ENCODE data around the gene MCM5.

MCM5 gene

DNA sequence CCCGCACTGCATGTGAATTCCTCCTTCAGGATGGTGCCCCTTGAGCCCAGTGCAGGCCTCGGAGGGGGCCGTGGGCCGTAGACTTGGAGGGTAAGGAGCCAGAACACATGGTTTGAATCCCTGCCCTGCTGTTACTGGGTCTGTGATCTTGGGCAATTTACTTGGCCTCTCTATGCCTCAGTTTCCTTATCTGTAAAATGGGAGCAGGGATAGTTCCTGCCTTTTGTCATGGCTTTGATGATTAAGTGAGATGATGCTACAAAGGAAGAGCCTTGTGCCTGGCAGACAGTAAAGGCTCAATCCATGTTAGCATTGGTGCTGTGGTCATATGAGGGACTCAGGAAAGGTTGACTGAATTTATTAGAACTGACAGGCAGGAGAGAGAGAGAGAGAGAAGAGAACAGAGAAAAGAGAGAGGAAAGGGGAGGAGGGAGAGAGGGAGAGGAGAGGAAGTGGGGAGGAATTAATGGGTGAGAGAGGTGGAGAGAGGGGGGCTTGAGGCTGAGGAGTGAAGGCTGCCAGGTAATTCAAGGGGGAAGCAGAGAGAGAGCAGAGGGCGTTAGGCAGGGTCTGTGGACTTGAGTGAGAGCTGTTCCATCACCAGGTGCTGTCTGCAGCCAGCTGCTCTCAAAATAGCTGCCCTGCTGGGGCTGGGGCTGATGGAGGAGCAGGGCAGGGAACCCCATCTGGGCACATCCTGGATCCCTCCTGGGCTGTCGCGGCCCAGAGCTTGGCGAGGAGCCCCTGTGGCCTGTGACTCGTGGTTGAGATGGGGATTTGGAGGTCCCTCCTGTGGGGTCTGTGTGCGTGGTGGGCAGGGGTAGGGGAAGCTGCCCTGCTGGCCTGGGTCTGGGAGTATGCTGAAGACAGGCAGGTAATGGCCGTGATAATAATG lies 44.1 kb downstream of the MCM5 start:
- no peak for ATAC-seq (replicated peaks; ENCODE audit: extremely low read depth, poor library complexity, severe bottlenecking)
- Mint-ChIP-seq H3K4me1 (peaks cover 6% of the 10 kb centered on the region), H3K27me3 (no peaks in the 10 kb centered on the region), H3K4me3 (no peak overlapping the region), H3K9me3 (no peaks in the 10 kb centered on the region), H3K36me3 (ENCODE audit: insufficient read depth) (peaks cover 4% of the 10 kb centered on the region), H3K27ac (ENCODE audit: low read depth) (peak overlapping the region; percentile 7)
- no peak for DNase-seq (ENCODE audit: low spot score in 2 of 2)

DNA sequence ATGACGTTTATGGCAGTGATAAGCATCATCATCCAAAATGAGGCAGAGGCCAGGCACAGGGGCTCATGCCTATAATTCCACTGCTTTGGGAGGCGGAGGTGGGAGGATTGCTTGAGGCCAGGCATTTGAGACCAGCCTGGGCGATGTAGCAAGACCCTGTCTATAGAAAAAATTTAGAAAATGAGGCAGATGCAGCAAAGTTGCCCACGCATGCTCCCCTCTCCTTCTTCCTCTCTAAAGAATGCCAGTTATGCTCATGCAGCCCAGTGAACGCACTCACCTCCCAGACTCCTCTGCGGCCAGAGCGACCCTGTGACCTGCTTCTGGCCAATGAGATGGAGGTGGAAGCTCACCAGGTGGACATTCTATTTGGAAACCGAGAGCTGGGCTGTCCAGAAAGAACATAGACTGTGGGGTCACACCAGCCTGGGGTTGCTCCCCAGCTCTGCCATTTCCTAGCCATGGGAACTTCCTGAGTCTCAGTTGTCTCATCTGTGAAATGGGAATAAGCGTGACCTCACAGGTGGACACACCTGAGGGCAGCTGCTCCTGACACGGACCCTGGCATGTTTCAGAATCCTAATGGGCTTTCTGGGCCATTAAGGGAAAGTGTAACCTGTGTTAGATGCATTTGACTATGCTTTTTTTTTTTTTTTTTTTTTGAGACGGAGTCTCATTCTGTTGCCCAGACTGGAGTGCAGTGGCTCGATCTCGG lies 44.9 kb downstream of the MCM5 start:
- peaks cover 6% of the 10 kb centered on the region for H3K4me1 Mint-ChIP-seq
- H3K27ac Mint-ChIP-seq (ENCODE audit: low read depth): no peak overlapping the region
- no peaks in the 10 kb centered on the region for H3K9me3 Mint-ChIP-seq
- ATAC-seq (replicated peaks; ENCODE audit: extremely low read depth, poor library complexity, severe bottlenecking): no peak
- no peak overlapping the region for H3K4me3 Mint-ChIP-seq
- H3K36me3 Mint-ChIP-seq (ENCODE audit: insufficient read depth): peaks cover 4% of the 10 kb centered on the region
- H3K27me3 Mint-ChIP-seq: no peaks in the 10 kb centered on the region
- no peak for DNase-seq (ENCODE audit: low spot score in 2 of 2)

DNA sequence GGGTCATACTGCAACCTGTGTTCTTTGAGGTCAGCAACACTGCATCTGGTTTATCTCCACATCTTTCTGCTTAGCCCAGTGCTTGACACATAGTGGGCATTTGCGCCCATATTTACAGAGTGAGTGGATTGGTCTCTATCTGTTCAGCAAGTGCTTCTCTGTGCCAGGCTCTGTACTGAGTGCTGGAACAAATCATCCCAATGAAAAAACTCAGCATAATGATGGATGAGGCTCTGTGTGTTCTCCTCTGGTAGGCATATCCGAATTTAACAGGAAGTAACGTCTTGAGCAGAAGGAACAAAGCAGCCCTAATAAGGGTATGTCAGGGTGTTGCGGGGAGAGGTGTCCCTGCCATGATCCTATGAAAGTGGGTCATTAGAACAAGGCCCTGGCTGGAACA lies 46.0 kb downstream of the MCM5 start:
- DNase-seq (ENCODE audit: low spot score in 2 of 2) (no peak), ATAC-seq (replicated peaks; ENCODE audit: extremely low read depth, poor library complexity, severe bottlenecking) (no peak)
- no peaks in the 10 kb centered on the region for H3K27me3 Mint-ChIP-seq
- peaks cover 4% of the 10 kb centered on the region for H3K36me3 Mint-ChIP-seq (ENCODE audit: insufficient read depth)
- H3K4me3 Mint-ChIP-seq: no peak overlapping the region
- no peak overlapping the region for H3K27ac Mint-ChIP-seq (ENCODE audit: low read depth)
- H3K4me1 Mint-ChIP-seq: peaks cover 6% of the 10 kb centered on the region
- H3K9me3 Mint-ChIP-seq: no peaks in the 10 kb centered on the region

DNA sequence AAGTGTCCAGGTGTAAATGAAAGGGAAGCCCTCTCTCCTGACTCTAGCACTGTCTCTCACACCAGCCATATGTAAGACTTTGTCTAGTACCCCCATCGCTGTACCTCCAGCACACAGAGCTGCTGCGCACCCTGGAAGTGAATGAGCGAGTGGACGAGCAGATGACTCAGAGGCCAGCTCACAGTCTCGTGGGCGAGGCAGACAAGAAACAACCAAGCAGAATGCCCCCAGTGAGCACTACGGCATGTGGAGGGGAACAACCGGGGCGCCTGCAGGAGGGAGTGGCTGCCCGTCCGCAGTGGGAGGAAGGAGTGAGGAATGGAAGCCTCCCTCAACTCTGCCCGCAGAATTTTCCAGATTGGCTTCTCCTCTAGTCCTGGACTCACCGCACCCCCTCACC lies 46.4 kb downstream of the MCM5 start:
- DNase-seq (ENCODE audit: low spot score in 2 of 2) (no peak), ATAC-seq (replicated peaks; ENCODE audit: extremely low read depth, poor library complexity, severe bottlenecking) (no peak)
- peaks cover 4% of the 10 kb centered on the region for H3K36me3 Mint-ChIP-seq (ENCODE audit: insufficient read depth)
- H3K4me1 Mint-ChIP-seq: peaks cover 6% of the 10 kb centered on the region
- no peaks in the 10 kb centered on the region for H3K9me3 Mint-ChIP-seq
- no peaks in the 10 kb centered on the region for H3K27me3 Mint-ChIP-seq
- H3K4me3 Mint-ChIP-seq: no peak overlapping the region
- H3K27ac Mint-ChIP-seq (ENCODE audit: low read depth): no peak overlapping the region

DNA sequence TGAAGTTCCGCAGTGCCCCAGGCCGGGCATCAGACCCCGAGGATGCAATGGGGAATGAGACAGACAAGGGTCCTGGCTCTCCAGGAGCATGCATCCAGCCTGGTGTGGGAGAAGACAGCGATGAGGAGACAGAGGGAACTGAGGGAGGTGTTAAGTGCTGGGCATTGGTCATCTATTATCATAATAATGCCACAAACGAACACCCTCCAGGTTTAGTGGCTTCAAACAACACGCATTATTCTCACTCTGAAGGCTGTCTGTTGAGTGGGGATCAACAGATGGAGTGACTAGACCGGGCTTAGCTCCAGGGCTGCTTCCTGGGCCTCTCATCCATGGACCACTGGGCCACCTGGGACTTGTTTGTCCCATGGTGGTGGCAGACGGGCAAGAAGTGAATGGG lies 48.6 kb downstream of the MCM5 start:
- H3K4me3 Mint-ChIP-seq: no peak overlapping the region
- no peaks in the 10 kb centered on the region for H3K9me3 Mint-ChIP-seq

DNA sequence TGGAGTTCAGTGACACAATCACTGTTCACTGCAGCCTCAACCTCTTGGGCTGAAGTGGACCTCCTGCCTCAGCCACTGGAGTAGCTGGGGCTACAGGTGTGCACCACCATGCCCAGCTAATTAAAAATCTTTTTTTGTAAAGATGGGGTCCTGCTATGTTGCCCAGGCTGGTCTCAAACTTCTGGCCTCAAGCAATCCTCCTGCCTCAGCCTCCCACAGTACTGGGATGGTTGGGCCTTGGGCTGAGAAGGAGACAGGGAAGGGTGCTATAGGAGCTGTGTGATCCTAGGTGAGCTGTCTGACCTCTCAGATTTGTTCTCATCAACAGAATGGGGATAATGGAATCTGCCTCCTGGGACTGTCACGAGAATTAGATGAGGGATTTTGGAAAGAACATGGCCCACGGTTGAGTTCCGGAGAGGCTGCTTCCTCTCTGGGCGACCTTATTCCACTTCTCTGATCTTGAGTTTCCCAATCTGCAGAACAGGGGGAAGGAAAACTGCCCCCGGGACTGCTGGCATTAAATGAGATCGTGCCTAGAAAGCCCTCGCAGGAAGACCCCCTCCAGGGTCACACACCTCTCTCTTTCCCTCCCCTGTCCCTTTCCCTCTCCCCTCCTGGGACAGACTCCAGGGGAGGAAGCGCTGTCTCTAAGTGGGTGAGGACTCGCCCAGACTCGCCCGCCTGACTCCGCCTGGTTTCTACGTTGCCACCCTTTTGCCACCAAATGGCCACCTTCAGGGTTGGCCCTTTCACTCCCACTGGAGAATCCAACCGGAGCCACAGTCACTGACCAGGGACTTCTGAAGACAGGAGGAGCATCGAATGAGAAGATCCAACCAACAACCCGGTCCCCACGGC lies 50.1 kb downstream of the MCM5 start:
- no peak for ATAC-seq (replicated peaks; ENCODE audit: extremely low read depth, poor library complexity, severe bottlenecking)
- no peak overlapping the region for H3K27ac Mint-ChIP-seq (ENCODE audit: low read depth)
- H3K4me3 Mint-ChIP-seq: no peak overlapping the region
- H3K27me3 Mint-ChIP-seq: no peaks in the 10 kb centered on the region
- no peaks in the 10 kb centered on the region for H3K9me3 Mint-ChIP-seq
- peaks cover 2% of the 10 kb centered on the region for H3K36me3 Mint-ChIP-seq (ENCODE audit: insufficient read depth)
- no peaks in the 10 kb centered on the region for H3K4me1 Mint-ChIP-seq
- no peak for DNase-seq (ENCODE audit: low spot score in 2 of 2)

More for the DNA sequence above, 48.6 kb downstream of the MCM5 start:
- no peaks in the 10 kb centered on the region for H3K27me3 Mint-ChIP-seq
- H3K36me3 Mint-ChIP-seq (ENCODE audit: insufficient read depth): peaks cover 2% of the 10 kb centered on the region
- H3K4me1 Mint-ChIP-seq: peaks cover 6% of the 10 kb centered on the region
- DNase-seq (ENCODE audit: low spot score in 2 of 2): no peak
- H3K27ac Mint-ChIP-seq (ENCODE audit: low read depth): no peak overlapping the region
- no peak for ATAC-seq (replicated peaks; ENCODE audit: extremely low read depth, poor library complexity, severe bottlenecking)

DNA sequence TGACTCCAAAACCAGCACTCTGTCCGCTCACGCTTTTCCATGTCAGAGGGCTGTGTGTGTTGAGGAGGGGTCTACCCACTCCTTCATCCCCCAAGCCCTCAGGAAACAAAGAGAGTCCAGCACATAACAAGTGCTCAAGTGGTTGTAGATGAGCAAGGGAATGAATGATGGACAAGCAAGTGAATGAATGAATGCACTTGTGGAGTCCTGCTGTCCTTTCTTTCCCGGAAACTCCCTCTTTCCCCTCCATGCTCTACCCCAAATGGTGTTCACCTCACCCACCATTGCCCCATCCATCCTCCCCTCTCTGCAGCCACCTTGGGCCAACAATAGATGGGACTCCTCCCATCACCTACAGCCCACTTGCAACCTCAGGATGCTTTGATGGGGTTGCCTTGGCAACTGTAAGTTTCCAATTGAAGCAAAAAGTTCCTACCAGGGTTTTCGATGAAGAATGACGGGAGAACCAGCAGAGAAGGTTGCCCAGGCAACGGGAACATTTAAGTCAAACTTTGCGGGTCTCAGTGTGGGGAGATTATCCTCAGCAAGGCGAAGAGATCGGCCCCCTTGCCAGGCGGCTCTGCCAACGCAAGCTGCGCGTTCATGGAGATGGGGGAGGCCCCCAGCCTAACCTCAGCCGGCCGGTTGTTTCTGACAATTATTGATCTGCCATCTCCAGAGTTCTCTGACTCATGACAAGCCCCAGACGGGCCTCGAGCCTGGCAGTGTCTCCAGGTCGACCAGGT lies 51.1 kb downstream of the MCM5 start:
- Mint-ChIP-seq H3K27ac (ENCODE audit: low read depth) (no peak overlapping the region), H3K36me3 (ENCODE audit: insufficient read depth) (peaks cover 2% of the 10 kb centered on the region), H3K9me3 (no peaks in the 10 kb centered on the region), H3K4me1 (no peaks in the 10 kb centered on the region), H3K4me3 (no peak overlapping the region), H3K27me3 (no peaks in the 10 kb centered on the region)
- no peak for ATAC-seq (replicated peaks; ENCODE audit: extremely low read depth, poor library complexity, severe bottlenecking)
- DNase-seq (ENCODE audit: low spot score in 2 of 2): no peak

DNA sequence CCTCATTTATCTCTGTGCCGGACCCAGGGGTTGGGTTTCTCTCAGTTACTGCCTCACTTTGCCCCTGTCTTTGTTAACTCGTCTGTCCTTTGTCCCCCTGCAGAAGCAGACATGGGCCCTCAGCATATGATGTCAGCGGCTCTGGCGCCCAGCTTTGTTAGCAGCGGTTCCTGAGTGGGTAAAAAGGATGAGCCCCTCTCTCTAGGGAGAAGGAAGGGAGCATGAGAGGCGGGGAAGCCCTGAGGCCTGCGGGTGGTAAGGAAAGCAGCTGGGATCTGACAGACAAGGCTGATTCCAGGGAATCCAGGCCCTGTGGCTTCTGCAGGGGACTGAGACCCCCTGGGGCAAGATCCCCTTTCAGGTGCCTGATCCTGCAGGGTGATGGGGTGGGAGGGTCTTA lies 51.7 kb downstream of the MCM5 start:
- Mint-ChIP-seq H3K9me3 (no peaks in the 10 kb centered on the region), H3K27ac (ENCODE audit: low read depth) (no peak overlapping the region), H3K27me3 (no peaks in the 10 kb centered on the region), H3K36me3 (ENCODE audit: insufficient read depth) (no peaks in the 10 kb centered on the region), H3K4me3 (no peak overlapping the region), H3K4me1 (no peaks in the 10 kb centered on the region)
- ATAC-seq (replicated peaks; ENCODE audit: extremely low read depth, poor library complexity, severe bottlenecking): no peak
- no peak for DNase-seq (ENCODE audit: low spot score in 2 of 2)

DNA sequence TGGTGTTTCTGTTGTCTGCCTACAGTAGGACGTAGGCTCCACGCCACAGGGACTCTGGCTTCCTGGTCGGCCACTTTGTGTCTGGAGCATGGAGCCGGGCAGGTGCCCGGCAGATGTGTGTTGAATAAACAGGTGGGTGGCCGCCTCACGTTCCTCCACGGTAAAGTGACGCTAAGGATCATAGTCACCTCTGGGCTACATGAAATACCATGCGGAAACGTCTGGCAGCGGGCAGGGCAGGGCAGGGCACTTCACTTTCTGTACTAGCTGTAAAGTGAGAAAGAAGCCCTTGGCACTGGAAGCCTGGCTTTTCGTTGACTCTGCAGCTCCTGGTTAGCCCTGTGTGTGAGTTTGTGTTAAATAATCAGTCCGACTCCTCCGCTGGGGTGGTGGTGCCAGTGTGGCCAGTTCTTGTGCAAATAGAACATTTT lies 52.4 kb downstream of the MCM5 start:
- no peak overlapping the region for H3K4me3 Mint-ChIP-seq
- H3K9me3 Mint-ChIP-seq: no peaks in the 10 kb centered on the region
- no peak overlapping the region for H3K27ac Mint-ChIP-seq (ENCODE audit: low read depth)
- no peaks in the 10 kb centered on the region for H3K27me3 Mint-ChIP-seq
- DNase-seq (ENCODE audit: low spot score in 2 of 2) (no peak), ATAC-seq (replicated peaks; ENCODE audit: extremely low read depth, poor library complexity, severe bottlenecking) (no peak)
- H3K36me3 Mint-ChIP-seq (ENCODE audit: insufficient read depth): no peaks in the 10 kb centered on the region
- H3K4me1 Mint-ChIP-seq: no peaks in the 10 kb centered on the region

DNA sequence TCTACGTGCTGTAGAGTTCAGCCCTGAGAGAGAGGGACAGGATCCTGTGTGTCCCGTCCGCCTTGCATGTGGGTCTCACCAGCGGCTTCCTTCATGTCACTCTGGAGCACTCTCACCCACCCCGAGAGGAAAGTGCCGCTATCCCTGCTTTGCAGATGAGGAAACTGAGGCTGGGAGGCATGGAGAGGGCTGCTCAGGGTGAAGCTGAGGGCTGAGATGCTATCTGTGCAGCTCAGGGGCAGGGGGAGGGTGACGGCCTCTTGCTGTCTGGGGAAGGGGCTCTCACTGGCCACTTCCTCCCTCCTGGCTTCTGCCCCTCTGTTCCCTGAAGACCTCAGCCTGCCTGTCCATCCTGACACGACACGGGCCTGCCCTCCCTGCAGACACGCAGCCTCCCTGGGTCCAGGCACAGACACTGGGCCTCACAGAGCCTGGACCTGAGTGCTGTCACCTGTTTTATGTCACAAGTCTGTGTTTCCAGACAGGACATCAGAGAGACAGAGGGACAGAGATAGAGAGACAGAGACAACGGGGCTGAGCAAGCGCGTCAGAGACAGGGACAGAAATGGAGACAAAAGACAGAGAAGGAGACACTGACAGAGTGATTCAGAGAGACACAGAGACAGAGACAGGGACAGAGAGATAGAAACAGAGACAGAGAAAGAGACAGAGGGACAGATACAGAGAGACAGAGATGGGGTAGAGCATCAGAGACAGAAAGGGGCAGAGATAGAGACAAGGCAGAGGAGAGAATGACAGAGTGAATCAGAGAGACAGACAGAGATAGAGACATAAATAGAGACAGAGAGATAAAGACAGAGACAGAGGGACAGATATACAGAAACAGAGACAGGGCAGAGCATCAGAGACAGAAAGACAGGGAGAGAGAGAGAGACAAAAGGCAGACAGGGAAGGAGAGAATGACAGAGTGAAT lies 53.1 kb downstream of the MCM5 start:
- Mint-ChIP-seq H3K36me3 (ENCODE audit: insufficient read depth) (no peaks in the 10 kb centered on the region), H3K27me3 (no peaks in the 10 kb centered on the region), H3K27ac (ENCODE audit: low read depth) (peak overlapping the region; percentile 1), H3K9me3 (no peaks in the 10 kb centered on the region), H3K4me3 (no peak overlapping the region), H3K4me1 (no peaks in the 10 kb centered on the region)
- ATAC-seq (replicated peaks; ENCODE audit: extremely low read depth, poor library complexity, severe bottlenecking) (no peak), DNase-seq (ENCODE audit: low spot score in 2 of 2) (no peak)

DNA sequence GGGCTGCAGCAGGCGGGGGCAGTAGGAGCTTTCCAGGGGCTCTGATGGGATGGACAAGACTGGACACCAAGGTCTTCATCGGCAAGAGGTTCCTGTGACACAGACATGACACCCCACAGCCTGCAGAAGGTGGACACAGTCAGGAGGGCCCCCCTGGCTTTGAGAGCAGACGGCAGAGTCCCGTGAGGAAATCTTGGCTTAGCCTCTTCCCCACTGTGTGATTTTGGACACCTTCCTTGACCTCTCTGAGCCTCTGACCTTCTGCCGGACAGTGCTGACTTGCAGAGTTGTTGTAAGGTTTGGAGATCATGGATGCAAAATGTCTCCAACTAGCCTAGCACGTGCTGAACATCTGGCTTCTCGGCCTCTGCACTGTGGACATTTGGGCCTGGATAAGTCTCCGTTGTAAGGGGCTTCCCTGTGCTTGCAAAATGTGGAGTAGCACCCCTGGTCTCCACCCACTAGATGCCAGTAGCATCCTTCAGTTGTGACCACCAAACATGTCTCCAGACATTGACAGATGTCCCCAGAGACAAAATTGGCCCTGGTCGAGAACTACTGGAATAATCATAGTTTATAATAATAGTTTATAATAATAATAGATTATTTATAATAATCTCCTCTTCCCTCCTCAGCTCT lies 54.6 kb downstream of the MCM5 start:
- no peak for ATAC-seq (replicated peaks; ENCODE audit: extremely low read depth, poor library complexity, severe bottlenecking)
- Mint-ChIP-seq H3K27ac (ENCODE audit: low read depth) (no peak overlapping the region), H3K27me3 (no peaks in the 10 kb centered on the region), H3K4me3 (no peak overlapping the region), H3K4me1 (no peaks in the 10 kb centered on the region), H3K9me3 (no peaks in the 10 kb centered on the region), H3K36me3 (ENCODE audit: insufficient read depth) (no peaks in the 10 kb centered on the region)
- DNase-seq (ENCODE audit: low spot score in 2 of 2): no peak

All from central memory CD8-positive, alpha-beta T cell (primary cell).